HG02763 (cell line): Measurements from ENCODE around the gene SALL4.
"Not testable (repeated sequence)": the region's sequence is repeated elsewhere in the genome, so short reads cannot be mapped to it uniquely, and the experiment has no call there.

ENCODE experiments used
- ATAC-seq: cut with Tn5 transposase; IDR thresholded peaks from one replicate; pipeline ENCODE4 v1.9.1; 2021; ENCODE audit warnings: mild to moderate bottlenecking, moderate library complexity; ENCODE audit not compliant: unreplicated experiment

The SALL4 gene

GRCh38 chr20:51739722-51740249, 62.5 kb downstream of the SALL4 start:
- no peak for ATAC-seq

GRCh38 chr20:51738877-51739447, 63.4 kb downstream of the SALL4 start:
- ATAC-seq = no peak

DNA sequence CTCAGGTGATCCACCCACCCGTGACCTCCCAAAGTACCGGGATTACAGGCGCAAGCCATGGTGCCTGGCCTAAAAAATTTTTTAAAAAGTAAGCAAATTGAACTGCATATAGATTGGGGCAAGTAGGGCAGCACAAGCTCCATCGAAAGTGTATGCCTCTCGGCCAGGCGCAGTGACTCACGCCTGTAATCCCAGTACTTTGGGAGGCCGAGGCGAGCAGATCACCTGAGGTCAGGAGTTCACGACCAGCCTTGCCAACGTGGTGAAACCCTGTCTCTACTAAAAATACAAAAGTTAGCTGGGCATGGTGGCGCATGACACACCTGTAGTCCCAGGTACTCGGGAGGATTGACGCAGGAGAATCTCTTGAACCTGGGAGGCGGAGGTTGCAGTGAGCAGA, 64.1 kb downstream of the SALL4 start:
- ATAC-seq = not testable (repeated sequence)

DNA sequence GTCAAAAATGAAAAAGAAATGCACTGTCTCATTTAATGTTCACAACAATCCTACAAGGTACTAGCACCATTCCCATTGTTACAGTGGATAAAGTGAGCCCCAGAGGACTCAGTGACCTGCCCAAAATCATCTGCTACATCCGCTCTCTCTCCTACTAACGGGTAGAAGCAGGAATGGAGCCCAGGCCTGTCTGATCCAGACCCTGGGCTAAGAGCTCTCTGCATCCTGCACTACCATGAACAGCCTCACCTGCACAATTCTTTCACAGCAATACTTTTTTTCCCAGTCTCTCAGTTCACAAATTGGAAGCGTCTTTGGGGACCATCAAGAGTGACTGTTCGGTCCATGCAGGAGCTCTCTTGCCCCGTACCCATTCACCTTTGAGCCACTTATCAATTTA, 65.4 kb downstream of the SALL4 start:
- no peak for ATAC-seq

- no peak for ATAC-seq
These were observed 66.4 kb downstream of the SALL4 start for GRCh38 chr20:51735728-51736600.

DNA sequence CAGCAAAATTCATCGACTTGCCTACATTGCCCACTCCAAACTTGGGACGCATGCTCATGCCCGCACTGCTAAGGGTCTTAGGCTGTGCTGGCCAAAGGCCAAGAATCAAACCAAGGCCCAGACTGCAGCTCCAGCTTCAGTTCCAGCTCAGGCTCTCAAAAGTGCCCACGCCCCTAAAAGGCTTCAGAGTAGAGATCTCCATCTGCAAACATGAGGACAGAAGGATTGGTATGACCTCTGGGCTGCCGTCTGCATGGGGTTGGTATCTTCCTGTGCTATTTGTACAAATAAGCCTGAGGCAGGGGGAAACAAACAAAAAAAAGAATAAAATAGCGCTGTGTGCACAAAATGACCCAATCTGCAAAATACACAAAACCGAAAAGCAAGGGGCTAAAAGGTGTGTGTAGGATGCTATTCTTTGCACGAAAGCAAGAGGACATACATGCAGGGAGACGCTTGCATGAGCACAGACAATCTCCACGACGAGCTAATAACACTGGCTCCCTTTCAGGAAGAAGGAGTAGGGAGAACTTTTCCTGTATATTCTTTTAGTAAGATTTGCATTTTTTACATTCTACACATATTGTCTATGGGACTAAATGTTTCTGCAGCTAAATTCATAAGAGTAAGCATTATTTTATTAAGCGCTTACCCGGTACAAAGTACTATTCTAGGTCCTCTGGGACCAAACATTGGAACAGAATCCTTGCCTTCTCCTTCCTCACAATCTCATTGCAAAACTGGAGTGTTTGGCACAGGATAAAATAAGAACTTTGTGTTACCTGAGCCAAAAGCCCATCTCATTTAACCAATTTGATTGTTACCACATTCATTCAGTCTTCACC, 67.2 kb downstream of the SALL4 start:
- no peak for ATAC-seq

- ATAC-seq = no peak
These were observed 69.3 kb downstream of the SALL4 start for GRCh38 chr20:51733070-51733469.
